ENCODE results near the gene VWDE.

Gene VWDE

DNA sequence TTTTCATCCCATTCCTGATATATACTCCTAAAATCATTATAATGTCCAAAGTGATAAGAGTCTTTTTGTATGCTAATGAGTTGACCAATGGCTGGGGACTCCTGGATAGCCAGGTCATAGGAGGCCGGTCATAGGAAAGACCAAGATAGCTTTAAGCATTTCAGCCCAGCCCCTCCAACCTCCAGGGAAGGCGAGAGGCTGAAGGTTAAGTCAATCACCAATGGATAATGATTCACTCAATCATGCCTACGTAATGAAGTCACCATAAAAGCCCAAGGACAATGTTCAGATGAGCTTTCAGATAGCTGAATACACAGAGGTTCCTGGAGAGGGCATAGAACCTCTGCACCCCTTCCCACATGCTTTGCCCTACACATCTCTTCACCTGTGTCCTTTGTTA lies 75.7 kb downstream of the VWDE start:
- DNase-seq = no peak

DNA sequence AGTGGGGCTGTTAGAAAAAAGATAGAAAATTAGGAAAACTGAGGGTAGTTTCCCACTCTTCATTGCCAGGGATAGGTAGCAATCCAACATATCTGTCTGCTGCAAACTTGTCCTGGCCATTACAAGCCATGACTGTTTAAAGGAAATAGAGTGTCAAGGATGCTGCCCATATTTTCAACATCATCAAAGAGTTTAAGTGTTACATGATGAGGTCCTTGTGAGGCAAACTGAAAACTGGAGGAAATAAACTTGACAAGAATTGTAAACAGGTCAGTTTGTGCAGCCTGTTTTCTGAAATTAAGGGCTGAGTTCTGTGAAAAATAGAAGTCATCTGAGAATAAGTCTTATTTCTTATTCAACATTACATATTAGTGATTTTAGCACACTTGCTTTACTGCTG lies 78.0 kb downstream of the VWDE start:
- DNase-seq = no peak

DNA sequence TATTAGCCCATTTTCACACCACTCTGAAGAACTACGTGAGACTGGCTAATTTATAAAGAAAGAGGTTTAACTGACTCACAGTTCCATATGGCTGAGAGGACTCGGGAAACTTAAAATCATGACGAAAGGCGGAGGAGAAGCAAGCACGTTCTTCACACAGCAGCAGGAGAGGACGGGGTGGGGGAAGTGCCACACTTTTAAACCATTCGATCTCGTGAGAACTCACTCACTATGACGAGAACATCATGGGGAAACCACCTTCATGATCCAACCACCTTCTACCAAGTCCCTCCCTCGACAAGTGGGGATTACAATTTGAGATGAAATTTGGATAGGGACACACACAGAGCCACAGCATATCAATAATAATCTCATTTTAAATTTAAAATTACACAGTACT lies 80.2 kb downstream of the VWDE start:
- peak; percentile 47 for DNase-seq

DNA sequence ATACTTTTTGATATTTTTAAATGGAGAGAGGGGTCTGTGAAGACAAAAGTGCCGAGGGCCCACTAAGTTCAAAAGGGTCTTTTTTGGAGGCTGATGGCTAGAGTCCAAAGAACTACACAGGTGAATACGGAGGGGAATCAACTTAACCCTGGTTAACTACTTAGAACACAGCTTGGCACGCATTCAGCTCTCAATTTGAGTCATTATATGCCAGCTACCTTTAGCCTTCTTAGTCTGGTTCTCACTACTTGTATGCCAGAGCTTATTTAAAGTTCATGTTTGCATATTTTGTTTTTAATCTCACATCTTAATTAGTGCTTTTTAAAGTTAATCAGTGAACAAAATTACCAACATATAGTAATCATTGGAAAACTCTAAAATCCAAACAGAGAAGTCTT lies 80.8 kb downstream of the VWDE start:
- DNase-seq = peak; percentile 91

DNA sequence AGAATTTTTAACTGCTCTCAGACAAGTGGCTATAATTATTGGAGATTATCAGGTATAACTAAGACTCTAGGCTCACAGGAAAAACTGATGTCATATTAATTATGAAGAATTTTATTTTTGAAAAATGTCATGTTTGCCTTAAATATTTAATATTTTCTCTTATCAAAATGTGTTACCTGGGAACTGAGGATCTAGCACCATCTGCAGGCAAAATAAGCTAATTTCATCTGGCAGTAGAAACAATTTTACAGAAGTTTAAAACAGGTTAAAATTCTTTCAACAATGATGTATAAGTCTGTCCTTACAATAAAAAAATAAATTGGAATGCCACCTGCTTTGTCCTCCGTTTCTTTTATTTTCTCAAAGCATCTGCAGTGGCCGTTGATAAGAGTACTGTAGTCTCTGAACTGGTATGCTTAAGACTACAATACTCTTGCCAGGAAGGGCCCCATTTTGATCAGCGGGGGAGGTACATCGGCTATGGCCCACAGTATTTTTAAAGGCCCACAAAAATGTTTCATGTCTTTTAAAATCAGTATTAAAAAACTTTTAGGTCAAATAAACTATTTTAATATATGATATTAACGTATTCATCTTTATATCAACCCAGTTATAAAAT lies 81.3 kb downstream of the VWDE start:
- peak; percentile 61 for DNase-seq

DNA sequence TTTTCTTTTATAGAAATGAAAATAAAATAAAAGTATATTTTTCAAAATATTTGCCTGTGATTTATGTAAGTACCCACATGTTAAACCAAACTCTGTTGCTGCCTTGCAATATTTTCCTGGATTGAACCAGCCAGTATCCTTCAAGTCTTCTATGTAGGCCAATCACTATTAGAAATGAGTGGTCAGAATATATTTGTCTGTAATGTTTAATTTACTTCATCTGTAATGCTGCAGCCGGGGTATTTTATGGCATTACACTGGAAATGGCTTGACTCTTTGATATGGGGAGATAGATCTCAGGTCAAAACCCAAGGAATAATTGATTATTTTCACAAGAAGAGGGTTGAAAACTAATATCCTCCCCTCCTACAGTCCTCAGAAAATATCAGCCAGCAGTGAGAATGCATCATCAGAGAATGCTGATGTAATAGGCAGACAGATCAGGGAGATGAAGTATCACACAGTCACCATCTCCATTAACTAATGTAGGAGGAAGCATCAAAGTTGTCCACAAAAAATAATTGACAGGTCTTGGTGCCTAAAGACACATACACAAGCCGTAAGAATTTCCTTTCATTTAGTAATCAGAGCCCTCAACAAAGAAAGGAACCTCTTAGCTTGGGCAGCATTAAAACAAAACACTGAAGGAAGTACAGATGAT lies 82.5 kb downstream of the VWDE start:
- DNase-seq = no peak

DNA sequence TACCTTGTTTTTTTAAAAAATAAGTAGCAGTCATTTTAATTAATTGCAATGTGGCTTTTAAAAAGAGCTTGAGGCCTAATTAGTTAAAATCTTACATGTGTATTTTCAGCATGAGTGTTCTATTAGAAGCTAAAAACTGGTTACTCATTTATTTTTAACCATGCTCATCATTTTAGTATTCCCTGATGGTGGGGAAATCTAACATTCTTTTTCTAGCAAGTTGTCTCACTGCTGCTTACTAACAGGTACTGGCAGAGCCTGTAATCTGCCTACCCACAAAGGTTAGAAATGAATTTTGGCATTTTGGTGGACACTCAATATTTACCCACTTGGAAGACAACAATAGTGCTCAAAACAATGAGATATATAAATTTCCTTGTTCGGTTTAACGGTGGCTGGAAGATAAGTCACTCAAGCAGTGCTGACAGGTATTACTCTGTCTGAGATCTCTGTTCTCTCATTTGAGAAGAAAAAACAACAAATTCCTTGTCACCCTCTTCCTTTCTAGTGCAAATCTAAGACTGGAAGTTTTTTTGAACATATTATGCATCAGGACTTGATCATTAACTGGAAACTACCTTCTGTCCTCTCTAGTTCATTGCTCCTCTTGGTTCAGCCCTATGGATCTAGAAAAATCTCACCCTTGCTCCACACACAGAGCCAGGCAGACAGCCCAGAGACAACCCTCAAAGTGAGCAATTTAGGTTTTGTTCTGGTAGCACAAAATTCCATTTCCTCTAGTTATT lies 83.3 kb downstream of the VWDE start:
- no peak for DNase-seq

DNA sequence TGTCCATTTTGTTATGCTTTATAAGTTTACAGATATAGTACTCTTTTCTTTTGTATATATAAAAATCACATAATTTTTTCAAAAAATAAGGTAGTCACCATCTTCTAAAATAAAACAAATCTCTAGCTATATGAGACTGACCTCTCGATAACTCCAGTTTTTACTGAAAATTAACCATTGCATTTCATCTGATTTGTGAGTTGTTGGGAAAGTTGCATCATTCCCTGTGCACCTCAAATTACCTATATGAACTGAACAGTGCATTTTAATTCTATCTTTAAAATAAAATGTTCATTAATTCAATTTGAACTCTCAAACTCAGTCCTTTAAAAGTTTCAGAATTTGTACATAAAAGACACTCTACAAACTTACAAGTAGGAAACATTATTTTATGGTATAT lies 86.0 kb downstream of the VWDE start:
- DNase-seq = no peak

DNA sequence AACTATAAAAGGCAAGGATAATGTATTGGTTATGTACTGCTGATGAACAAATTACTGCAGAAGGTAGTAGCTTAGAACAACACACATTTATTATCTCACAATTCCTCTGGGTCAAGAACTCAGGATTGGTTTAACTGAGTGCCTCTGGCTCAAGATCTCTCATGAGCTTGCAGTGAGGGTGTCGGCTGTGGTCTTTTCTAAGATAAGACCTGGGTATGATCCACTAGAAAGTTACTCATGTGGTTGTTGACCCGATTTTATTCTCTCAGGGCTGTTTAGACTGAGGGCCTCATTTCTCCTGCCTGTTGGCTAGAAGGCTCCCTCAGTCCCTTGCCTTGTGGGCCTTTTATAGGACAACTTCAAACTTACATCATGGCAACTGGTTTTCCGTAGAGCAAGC lies 86.7 kb downstream of the VWDE start:
- DNase-seq = no peak

DNA sequence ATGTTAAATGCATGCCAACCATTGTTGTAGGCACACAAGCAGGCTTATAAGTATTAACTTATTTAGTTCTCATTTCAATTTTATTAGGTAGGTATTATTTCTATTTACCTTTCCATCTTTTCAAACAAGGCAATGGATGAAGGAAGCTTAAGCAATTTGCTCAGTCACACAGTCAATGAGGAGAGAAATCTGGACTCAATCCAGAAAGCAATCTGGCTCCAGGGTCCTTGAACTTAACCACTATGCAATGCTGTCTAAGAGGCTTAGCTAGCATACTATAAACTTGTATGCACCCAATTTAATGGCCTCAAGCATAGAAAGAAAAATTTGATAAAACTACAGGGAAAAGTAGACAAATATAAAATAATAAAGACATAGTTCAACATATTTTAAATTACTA lies 88.6 kb downstream of the VWDE start:
- DNase-seq = peak; percentile 88

DNA sequence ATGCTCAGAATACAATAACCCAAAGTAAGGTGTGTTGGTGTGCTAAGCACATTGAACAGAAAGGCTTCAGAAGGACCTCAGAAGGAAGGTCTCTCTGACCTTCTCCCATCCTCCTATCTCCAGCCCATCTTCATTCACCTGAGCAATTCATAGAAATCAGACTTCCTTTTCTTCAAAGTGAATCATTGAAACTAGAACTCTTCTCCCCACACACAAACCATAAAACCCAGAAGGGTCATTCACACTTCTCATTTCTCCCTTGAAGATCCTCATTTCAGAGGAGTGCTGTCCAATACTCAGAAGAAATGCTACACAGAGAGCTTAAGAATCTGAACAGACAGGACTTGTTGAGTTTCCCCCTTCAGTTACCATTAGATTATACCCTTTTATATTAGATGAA lies 89.5 kb downstream of the VWDE start:
- DNase-seq = no peak

DNA sequence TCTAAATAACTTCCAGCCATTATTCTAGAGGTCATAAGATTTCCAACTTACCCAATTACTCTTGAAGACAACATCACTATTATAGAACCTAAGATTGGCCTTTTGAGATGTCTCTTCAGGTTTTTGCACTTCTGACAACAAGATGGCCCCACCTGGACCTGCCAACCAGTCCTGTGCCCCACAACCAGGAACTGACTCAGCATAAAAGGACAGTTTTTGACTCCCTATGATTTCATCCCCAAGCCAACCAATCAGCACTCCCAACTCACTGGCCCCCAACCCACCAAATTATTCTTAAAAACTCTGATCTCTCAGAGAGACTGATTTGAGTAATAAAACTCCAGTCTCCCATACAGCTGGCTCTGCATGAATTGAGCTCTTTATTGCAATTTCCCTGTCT lies 98.2 kb downstream of the VWDE start:
- no peak for DNase-seq

DNA sequence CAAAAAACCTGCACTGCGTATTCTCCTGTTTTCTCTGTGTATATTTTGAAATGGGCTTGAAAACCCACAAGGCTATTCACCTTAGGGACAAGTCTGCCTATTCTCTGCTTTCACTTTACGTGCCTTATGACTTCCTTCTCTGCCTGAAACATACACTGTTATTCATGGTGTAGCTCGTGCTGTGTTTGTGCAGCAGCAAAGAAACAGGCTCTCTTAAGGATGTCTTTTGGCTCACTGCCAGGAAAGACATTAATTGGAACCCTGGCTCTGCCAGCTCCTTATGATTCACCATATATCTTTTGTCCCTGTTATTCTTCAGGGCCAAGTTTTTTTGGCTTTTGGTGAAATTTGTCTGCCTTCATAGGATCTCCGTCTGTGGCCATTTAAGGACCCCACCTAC lies 100.2 kb downstream of the VWDE start:
- peak; percentile 66 for DNase-seq

DNA sequence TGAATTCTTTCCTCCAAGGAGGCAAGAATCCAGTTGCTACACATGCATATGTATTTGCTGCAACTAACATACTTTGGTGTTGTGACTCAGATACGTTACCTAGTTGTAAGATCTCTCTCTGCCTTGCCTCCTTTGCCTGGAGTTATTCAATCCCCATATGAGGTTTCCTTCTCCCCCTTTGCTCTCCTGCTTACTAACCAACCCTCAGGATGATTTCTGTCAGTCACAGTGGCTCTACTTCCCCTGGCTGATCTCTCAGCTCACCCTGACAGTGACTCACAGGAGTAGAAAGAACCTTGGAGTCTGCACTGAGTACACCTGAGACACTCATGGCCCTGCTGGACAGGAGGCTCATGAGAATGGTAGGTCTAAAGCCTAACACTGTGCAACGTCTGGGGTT lies 100.6 kb downstream of the VWDE start:
- DNase-seq = no peak

DNA sequence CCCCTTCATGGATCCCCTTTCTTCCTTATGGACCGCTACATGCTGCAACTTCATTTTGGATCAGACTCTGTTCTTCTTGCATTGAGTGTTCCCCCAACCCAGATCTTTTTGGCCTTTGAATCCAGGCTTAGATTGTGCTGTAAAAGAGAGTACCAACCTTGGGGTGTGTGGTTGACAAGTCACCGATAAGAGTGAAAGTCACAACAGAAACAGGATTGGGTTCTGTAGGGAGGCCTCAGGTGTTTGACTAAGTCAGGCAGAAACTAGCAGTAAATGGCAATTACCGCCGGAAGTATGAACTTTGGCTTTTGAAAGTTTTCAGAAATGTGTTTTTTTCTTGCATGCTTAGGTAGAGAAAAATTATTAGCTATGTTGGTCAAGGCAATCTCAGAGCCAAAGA lies 103.2 kb downstream of the VWDE start:
- no peak for DNase-seq

DNA sequence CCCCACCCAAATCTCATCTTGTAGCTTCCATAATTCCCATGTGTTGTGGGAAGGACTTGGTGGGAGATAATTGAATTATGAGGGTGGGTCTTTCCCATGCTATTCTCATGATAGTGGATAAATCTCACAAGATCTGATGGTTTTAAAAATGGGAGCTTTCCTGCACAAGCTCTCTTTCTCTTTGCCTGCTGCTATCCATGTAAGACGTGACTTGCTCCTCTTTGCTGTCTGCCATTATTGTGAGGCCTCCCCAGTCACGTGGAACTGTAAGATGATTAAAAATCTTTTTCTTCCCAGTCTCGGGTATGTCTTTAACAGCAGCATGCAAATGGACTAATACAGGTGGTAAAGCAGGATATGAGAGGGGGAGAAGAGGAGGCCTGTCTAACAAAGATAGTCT lies 104.3 kb downstream of the VWDE start:
- DNase-seq = no peak

DNA sequence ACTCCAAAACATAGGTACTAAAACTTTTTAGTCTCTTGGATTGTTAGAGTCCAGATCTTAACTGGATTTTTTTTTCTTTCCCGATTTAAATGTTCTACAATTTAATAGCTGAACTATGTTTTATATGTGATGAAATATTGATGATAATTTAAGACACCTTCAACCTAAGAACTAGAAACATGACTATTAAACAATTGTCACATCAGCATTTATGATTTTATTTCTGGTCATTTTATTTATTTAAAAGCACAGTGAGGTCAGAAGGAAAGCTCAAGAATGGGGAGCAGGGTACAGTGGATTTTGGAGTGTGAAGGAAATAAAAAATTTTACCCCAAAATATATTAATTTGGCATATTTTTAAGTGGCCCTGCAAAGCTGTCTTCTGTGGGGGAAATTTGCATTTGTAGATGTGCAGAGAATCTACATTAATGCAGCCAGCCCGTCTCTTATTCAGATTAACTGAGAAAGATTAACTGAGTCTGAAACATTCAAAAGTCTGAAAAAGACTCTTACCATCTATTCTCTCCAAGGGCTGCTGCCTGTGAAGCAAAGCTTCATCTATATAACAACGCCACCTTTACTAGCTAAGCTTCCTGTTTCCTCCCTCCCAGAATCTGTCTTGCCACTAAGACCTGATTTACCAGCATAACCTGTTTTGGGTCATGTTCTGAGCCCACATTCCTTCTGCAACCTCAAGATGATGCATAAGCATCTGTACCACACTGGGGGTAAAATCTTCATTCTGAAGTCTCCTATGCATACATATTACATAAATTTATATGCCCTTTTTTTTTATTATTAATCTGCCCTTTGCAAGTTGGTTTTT lies 106.2 kb downstream of the VWDE start:
- no peak for DNase-seq

DNA sequence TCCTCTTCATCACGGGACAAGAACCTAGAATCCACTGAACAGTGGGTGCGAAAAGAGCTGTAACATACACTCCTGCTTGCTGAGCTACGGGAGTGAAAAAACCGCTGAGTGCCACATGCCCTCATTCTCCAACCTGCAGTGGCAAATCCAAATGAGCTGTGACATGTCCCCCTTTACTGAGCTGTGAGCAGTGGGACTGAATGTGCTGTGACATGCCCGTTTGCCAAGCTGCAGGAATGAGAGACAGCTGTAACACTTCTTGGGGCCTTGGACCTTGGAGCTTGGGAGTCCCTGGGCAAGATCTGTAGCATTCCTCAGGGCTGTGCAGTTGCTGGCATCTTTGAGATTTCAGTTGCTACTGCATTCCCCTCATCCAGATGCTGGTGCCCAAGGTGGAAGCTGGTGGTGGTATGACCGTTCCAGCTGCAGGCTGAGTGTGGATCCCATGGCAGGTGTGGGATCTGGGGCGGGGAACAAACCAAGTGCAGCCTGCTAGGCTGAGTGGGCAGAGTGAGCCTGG lies 107.6 kb downstream of the VWDE start:
- DNase-seq = no peak

DNA sequence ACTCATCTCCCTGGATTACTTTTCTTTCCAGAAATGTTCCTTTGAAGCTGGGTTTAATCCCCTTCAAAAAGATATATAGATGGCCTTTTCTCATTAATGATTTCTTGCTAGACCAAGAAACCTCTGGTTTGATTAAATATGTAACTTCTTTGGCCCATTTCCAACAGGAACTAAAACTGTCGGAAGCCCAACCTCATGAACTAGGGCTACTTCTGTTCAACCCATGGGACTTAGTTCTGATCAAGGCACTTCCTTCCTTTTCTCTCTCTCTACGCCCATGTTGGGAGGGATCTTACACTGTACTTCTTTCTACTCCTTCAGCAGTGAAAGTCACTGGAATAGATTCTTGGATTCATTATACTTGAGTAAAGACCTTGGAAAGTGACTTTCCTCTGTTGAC lies 109.0 kb downstream of the VWDE start:
- DNase-seq = no peak

DNA sequence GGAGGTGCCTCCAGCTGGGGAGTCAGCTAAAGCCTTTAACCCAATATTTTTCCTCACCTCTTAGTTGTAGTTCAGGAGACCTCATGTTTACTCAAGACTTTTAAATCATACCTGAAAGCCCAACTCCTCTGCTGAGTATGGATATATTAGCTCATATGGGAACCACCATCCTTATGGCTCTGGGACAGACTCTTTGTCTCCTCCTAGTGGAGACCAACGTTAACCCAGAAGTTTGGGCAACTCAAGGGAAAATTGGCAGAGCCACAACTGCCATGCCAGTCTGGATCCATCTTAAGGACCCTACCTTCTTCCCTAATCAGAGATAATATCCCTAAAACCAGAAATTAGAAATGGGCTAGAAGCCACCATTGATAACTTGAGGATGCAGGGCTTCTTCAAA lies 111.8 kb downstream of the VWDE start:
- no peak for DNase-seq

DNA sequence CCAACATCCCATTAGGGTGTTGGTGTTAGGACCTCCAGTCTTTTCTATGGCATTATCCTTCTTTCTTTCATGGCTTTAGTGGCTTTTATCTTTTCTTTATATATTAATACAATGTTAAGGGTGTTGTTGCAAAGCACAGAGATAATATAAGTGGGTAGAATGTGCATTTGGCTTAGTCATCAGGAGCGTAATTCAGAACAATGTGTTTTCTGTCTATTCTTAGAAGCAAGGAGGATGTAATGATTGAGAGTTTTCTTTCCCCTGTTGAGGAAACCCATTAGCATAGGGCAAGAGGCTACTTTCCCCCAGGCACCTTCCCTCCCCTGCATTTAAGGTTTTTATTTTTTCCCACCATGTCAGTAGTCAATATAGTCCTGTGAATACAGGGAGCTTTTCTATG lies 112.9 kb downstream of the VWDE start:
- DNase-seq = no peak

DNA sequence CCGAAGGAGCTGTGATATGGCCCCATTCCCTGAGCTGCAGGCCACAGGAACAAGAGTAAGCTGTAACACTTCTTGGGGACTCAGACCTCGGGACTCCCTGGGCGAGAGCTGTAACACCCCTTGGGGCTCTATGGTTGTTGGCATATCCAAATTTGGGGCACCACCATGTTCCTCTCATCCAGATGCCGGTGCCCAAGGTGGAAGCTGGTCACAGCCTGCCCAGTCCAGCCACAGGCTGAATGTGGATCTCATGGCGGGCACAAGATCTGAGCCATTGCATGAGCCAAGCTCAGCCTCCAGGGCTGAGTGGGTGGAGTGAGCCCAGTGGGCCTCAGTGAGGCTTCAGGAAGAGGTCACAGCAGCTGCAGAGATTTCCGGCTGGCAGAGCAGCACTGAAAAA lies 113.7 kb downstream of the VWDE start:
- DNase-seq = no peak

DNA sequence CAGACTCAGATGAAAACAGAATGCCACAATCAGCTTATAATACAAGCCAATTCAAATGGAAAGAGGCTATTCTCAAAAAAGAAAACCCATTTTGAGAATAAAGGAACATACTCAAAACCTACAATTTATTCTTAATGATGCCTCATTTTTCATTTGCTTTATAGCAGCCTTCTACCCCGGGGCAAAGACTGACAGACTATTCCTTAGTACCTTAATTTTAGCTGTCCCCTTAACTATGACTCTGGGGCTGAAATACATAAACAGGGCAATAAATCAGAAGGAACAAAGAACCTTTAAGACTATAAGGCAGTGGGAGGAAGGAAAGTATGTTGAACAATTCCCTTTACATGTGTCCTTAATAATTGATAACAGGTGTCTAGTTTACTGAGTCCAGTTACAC lies 115.8 kb downstream of the VWDE start:
- DNase-seq = no peak

Measured in NCI-H1105 (cell line).